PC-9 (cell line): ENCODE measurements around the gene PCSK9. TPM values are rescaled to one million over a fixed set of nuclear protein-coding genes. Genes with fewer than 3 reads are reported as not detected.

ENCODE experiments used
- BruUV-seq: library from RNA; stranded (reverse); fragments of 400-500 nt; replicated peaks from 2 replicates; lab custom pipeline; 2021; lab: Mats Ljungman, UMichigan
- CTCF ChIA-PET: fragments of 300-600 bp; sonication (Branson Sonifier 250); formaldehyde crosslinking; loops from one replicate; lab custom pipeline; 2022; ENCODE audit warnings: antibody characterized with exemption; lab: Charles Lee
- POLR2A ChIA-PET: fragments of 300-600 bp; sonication (Branson Sonifier 250); formaldehyde crosslinking; loops from one replicate; lab custom pipeline; 2022; ENCODE audit warnings: antibody characterized with exemption; ENCODE audit not compliant: unreplicated experiment; lab: Charles Lee
- DNase-seq, 2 experiments: peaks; one replicate each; pipeline versions ENCODE4 v3.0.0 to v3.0.0-alpha.2; 2015 to 2022; ENCODE audit warnings: mixed read lengths in 1 of 2
- H2AFZ ChIP-seq: fragments of 200-600 bp; sonication (generic); 2 replicates; pipeline ENCODE4 v1.8.1; 2017; ENCODE audit warnings: antibody characterized with exemption
- H3F3A ChIP-seq: fragments of 200-600 bp; sonication (generic); 2 replicates; pipeline ENCODE4 v1.8.1; 2017; ENCODE audit warnings: antibody characterized with exemption, mild to moderate bottlenecking, low read depth; ENCODE audit not compliant: insufficient read depth
- H3K27ac ChIP-seq: fragments of 200-600 bp; sonication (generic); 2 replicates; pipeline ENCODE4 v1.6.1; 2016; ENCODE audit warnings: mixed run types
- H3K27me3 ChIP-seq: fragments of 200-600 bp; sonication (generic); 2 replicates; pipeline ENCODE4 v1.6.1; 2016; ENCODE audit warnings: low read depth, mixed run types; ENCODE audit not compliant: insufficient read depth
- H3K36me3 ChIP-seq: fragments of 200-600 bp; sonication (generic); 2 replicates; pipeline ENCODE4 v1.6.1; 2016; ENCODE audit warnings: low read depth, mixed run types
- H3K4me1 ChIP-seq: fragments of 200-600 bp; sonication (generic); replicated peaks from 2 replicates; pipeline ENCODE4 v1.6.1; 2016; ENCODE audit warnings: mixed run types; ENCODE audit not compliant: insufficient read depth
- H3K4me2 ChIP-seq: fragments of 200-600 bp; sonication (generic); 2 replicates; pipeline ENCODE4 v1.6.1; 2017; ENCODE audit warnings: mixed run types
- H3K4me3 ChIP-seq: fragments of 200-600 bp; sonication (generic); 2 replicates; pipeline ENCODE4 v1.6.1; 2016; ENCODE audit warnings: mixed run types
- H3K79me2 ChIP-seq: fragments of 200-600 bp; sonication (generic); 2 replicates; pipeline ENCODE4 v1.6.1; 2017; ENCODE audit warnings: low read depth, mixed run types
- H3K9me2 ChIP-seq: fragments of 200-600 bp; sonication (generic); 2 replicates; pipeline ENCODE4 v1.8.1; 2017; ENCODE audit warnings: mild to moderate bottlenecking; ENCODE audit not compliant: insufficient read depth
- H3K9me3 ChIP-seq: fragments of 200-600 bp; sonication (generic); 2 replicates; pipeline ENCODE4 v1.8.1; 2016; ENCODE audit warnings: low read depth; ENCODE audit not compliant: insufficient read depth
- H4K20me1 ChIP-seq: fragments of 200-600 bp; sonication (generic); 2 replicates; pipeline ENCODE4 v1.8.1; 2017; ENCODE audit not compliant: insufficient read depth
- CTCF ChIP-seq: fragments of 200-600 bp; sonication (generic); conservative IDR thresholded peaks from 2 replicates; pipeline ENCODE4 v1.6.1; 2017; ENCODE audit warnings: mixed run types, antibody characterized with exemption, mild to moderate bottlenecking, moderate library complexity
- EZH2 ChIP-seq: fragments of 200-600 bp; sonication (generic); IDR thresholded peaks from 2 replicates; pipeline ENCODE4 v1.8.0; 2017; ENCODE audit warnings: antibody characterized with exemption, low read depth
- intact Hi-C: fragments of 100-400 bp; cut with micrococcal nuclease; formaldehyde crosslinking; loops from one replicate; pipeline ENCODE4 v1.10.0; 2022; ENCODE audit not compliant: unreplicated experiment
- total RNA-seq: library from RNA; stranded (reverse); gene quantifications from 2 replicates; pipeline ENCODE4 v1.2.3, GENCODE V29; 2021

The PCSK9 gene
- total RNA-seq, 1 experiment from 2014 or later: 133 TPM

DNA sequence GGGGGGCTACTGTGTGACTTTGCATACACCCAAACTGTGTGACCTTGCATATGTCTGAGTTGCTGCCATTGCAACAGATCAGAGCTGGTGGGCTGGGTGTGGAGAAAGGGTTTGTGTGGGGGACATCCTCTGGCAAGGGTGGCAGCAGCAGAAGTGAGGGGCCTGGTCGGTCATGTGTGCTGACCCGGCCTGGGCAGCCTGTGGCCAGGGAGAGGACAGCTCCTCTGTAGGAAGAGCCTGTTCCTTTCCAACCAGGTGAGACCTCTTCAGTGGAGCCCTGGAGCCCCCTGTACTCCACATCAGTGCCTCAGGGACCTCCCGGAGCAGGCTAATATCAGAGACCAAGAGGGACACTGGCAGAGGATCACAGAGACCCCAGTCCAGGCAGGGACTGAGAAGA, 8.3 kb downstream of the PCSK9 start:
- H3K27ac ChIP-seq: no peak overlapping the region
- H3K4me2 ChIP-seq: no peak overlapping the region
- intact Hi-C loops: no loop called here
- H4K20me1 ChIP-seq: no peaks in the 10 kb centered on the region
- H3K27me3 ChIP-seq: no peaks in the 10 kb centered on the region
- ChIA-PET POLR2A (no interaction called here), CTCF (no interaction called here)
- no peak overlapping the region for H3K4me3 ChIP-seq
- H3K9me3 ChIP-seq: no peaks in the 10 kb centered on the region
- H3K36me3 ChIP-seq: no peaks in the 10 kb centered on the region; the same call in 1 of the 2 replicates
- no peaks in the 10 kb centered on the region for H3K79me2 ChIP-seq
- H2AFZ ChIP-seq: no peak overlapping the region
- BruUV-seq: no TSS peak
- no peaks in the 10 kb centered on the region for H3K4me1 ChIP-seq
- no peaks in the 10 kb centered on the region for H3K9me2 ChIP-seq
- no peak for DNase-seq
- no peaks in the 10 kb centered on the region for H3F3A ChIP-seq
- no peak for TF ChIP-seq EZH2
- no peak for TF ChIP-seq CTCF

DNA sequence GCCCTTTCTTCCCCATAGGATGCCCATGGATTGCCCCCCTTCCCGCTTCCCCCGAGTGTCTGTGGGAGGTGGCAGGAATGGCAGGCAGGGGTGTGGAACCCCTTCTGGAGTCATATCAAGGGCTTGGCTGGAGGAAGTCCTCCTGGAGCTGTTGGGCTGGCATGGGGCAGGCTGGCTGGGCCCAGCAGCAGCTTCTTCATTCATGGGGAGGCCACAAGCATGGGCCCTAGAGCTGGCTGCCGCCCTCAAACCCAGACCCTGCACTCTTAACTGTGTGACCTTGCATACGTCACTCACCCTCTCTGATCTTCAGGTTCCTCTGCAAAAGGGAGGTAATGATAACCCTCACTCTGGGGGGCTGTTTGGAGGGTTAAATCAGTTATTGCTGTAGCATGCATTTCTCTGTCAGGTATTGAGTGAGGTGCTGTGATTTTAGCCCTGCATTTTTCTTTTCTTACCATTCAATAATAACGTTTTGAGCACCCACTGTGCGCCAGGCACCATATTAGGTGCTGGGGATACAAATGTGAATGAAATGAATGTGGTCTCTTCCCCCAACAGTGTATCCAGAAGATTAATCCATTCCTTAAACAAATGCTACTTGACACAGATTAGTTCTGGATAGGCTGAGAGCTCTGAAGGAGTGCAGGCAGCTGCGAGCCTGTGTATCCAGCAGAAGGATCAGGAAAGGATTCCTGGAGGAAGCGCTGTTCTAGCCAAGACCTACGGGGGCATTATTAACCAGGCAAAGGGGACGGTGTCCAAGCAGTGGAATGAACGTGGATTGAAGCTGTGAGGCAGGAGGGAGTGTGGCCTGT, 9.3 kb downstream of the PCSK9 start:
- H3K27ac ChIP-seq: no peak overlapping the region
- no peak overlapping the region for H3K4me3 ChIP-seq
- H3K4me1 ChIP-seq: no peaks in the 10 kb centered on the region
- H3K9me2 ChIP-seq: no peaks in the 10 kb centered on the region
- TF ChIP-seq CTCF (no peak), EZH2 (no peak)
- ChIA-PET CTCF (no interaction called here), POLR2A (no interaction called here)
- H3K4me2 ChIP-seq: no peak overlapping the region
- no peak for DNase-seq
- no peak overlapping the region for H2AFZ ChIP-seq
- no peaks in the 10 kb centered on the region for H3K9me3 ChIP-seq
- no peaks in the 10 kb centered on the region for H3F3A ChIP-seq
- intact Hi-C loops: no loop called here
- H3K36me3 ChIP-seq: no peaks in the 10 kb centered on the region; the same call in 1 of the 2 replicates
- BruUV-seq: no TSS peak
- H3K79me2 ChIP-seq: no peaks in the 10 kb centered on the region
- H4K20me1 ChIP-seq: no peaks in the 10 kb centered on the region
- no peaks in the 10 kb centered on the region for H3K27me3 ChIP-seq

- Histone ChIP-seq H3F3A (no peaks in the 10 kb centered on the region), H3K36me3 (no peaks in the 10 kb centered on the region; the same call in 1 of the 2 replicates), H3K9me3 (no peaks in the 10 kb centered on the region), H3K27ac (no peak overlapping the region), H4K20me1 (no peaks in the 10 kb centered on the region), H3K79me2 (no peaks in the 10 kb centered on the region), H3K27me3 (no peaks in the 10 kb centered on the region), H3K4me3 (no peak overlapping the region), H3K4me1 (no peaks in the 10 kb centered on the region), H3K9me2 (no peaks in the 10 kb centered on the region), H3K4me2 (no peak overlapping the region), H2AFZ (no peak overlapping the region)
- intact Hi-C loops: no loop called here
- DNase-seq: no peak
- TF ChIP-seq EZH2: no peak
- no peak for TF ChIP-seq CTCF
- POLR2A ChIA-PET: no interaction called here
- CTCF ChIA-PET: interaction anchor here (0.6 kb wide), 1 partner anchor 101 kb away, joined by 6 read pairs; no protein-coding TSS in a partner anchor
- BruUV-seq: no TSS peak
Observed at GRCh38 chr1:55049271-55049913, 10.0 kb downstream of the PCSK9 start.
